IMR-90 (cell line): ENCODE measurements around the gene KLF8. TPM values are rescaled to one million over a fixed set of nuclear protein-coding genes. Genes with fewer than 3 reads are reported as not detected.

Source experiments
- ATAC-seq: fragments of 200-7000 bp; cut with Tn5 transposase; 2 replicates; pipeline ENCODE4 v1.9.1; 2020; ENCODE audit warnings: low read depth, mild to moderate bottlenecking, moderate library complexity
- BruUV-seq: library from RNA; stranded (reverse); fragments of 400-500 nt; replicated peaks from 2 replicates; lab custom pipeline; 2021; lab: Mats Ljungman, UMichigan
- CTCF ChIA-PET: fragments of 300-600 bp; formaldehyde crosslinking; extraction: SDS; loops from one replicate; lab custom pipeline; 2021; ENCODE audit warnings: antibody characterized with exemption; lab: Yijun Ruan, JAX
- POLR2A ChIA-PET: fragments of 300-600 bp; sonication (Branson Sonifier 250); formaldehyde crosslinking; loops from one replicate; lab custom pipeline; 2022; ENCODE audit warnings: antibody characterized with exemption; ENCODE audit not compliant: unreplicated experiment; lab: Charles Lee
- DNase-seq: peaks from one replicate; pipeline ENCODE4 v3.0.0; 2013
- H2AFZ ChIP-seq: replicated peaks from 2 replicates; pipeline ENCODE3; 2013; ENCODE audit warnings: low read length, mild to moderate bottlenecking; ENCODE audit not compliant: poor library complexity
- H2AK5ac ChIP-seq: 2 replicates; pipeline ENCODE4 v1.6.1; 2013; ENCODE audit warnings: low read depth, low read length, inconsistent platforms
- H2AK9ac ChIP-seq: replicated peaks from 2 replicates; pipeline ENCODE3; 2013; ENCODE audit warnings: mild to moderate bottlenecking, low read depth, low read length, moderate library complexity; ENCODE audit not compliant: poor library complexity
- H2BK120ac ChIP-seq: 2 replicates; pipeline ENCODE4 v1.6.1; 2013; ENCODE audit warnings: low read depth, low read length, inconsistent platforms
- H2BK15ac ChIP-seq: 3 replicates; pipeline ENCODE4 v1.6.1; 2013; ENCODE audit warnings: low read depth, low read length, inconsistent platforms
- H2BK20ac ChIP-seq: 2 replicates; pipeline ENCODE4 v1.6.1; 2013; ENCODE audit warnings: low read depth, mild to moderate bottlenecking, inconsistent platforms, low read length, moderate library complexity
- H2BK5ac ChIP-seq: 2 replicates; pipeline ENCODE4 v1.6.1; 2013; ENCODE audit warnings: mild to moderate bottlenecking, low read depth, low read length, inconsistent platforms; ENCODE audit not compliant: poor library complexity, severe bottlenecking
- H3K14ac ChIP-seq: replicated peaks from 2 replicates; pipeline ENCODE4 v1.6.1; 2013; ENCODE audit warnings: low read depth, low read length, inconsistent platforms
- H3K18ac ChIP-seq: 2 replicates; pipeline ENCODE4 v1.6.1; 2013; ENCODE audit warnings: low read depth, low read length, control low read depth
- H3K23ac ChIP-seq: 2 replicates; pipeline ENCODE4 v1.6.1; 2013; ENCODE audit warnings: low read depth, low read length, inconsistent platforms
- H3K27ac ChIP-seq: 2 replicates; pipeline ENCODE4 v1.5.1; 2013; ENCODE audit warnings: mild to moderate bottlenecking, control low read depth, low read length; ENCODE audit not compliant: insufficient read depth
- H3K27me3 ChIP-seq: 2 replicates; pipeline ENCODE4 v1.6.1; 2013; ENCODE audit warnings: low read length; ENCODE audit not compliant: control insufficient read depth, insufficient read depth
- H3K36me3 ChIP-seq: 2 replicates; pipeline ENCODE4 v1.6.1; 2013; ENCODE audit warnings: low read length, mixed read lengths; ENCODE audit not compliant: control insufficient read depth, insufficient read depth
- H3K4ac ChIP-seq: 2 replicates; pipeline ENCODE4 v1.6.1; 2013; ENCODE audit warnings: low read depth, low read length, inconsistent platforms
- H3K4me1 ChIP-seq: 2 replicates; pipeline ENCODE4 v1.6.1; 2013; ENCODE audit warnings: low read length, mixed read lengths; ENCODE audit not compliant: control insufficient read depth, insufficient read depth
- H3K4me2 ChIP-seq: 2 replicates; pipeline ENCODE4 v1.6.1; 2013; ENCODE audit warnings: low read depth, mild to moderate bottlenecking, control low read depth, low read length, moderate library complexity
- H3K4me3 ChIP-seq: 2 replicates; pipeline ENCODE4 v1.5.1; 2013; ENCODE audit warnings: low read depth, mild to moderate bottlenecking, control low read depth, low read length, moderate library complexity; ENCODE audit not compliant: insufficient read depth
- H3K56ac ChIP-seq: 2 replicates; pipeline ENCODE4 v1.6.1; 2013; ENCODE audit warnings: low read length, inconsistent platforms; ENCODE audit not compliant: insufficient read depth; ENCODE audit errors: extremely low read depth
- H3K79me1 ChIP-seq, 2 experiments: 2 replicates each; pipeline ENCODE4 v1.6.1; 2013; ENCODE audit warnings: low read length in 2 of 2, inconsistent platforms in 1 of 2, low read depth in 1 of 2
- H3K9ac ChIP-seq: 2 replicates; pipeline ENCODE4 v1.6.1; 2013; ENCODE audit warnings: low read depth, low read length, control low read depth
- H3K9me1 ChIP-seq: 2 replicates; pipeline ENCODE4 v1.6.1; 2013; ENCODE audit warnings: low read length, inconsistent platforms; ENCODE audit not compliant: insufficient read depth
- H3K9me3 ChIP-seq: 2 replicates; pipeline ENCODE4 v1.6.1; 2013; ENCODE audit warnings: low read length; ENCODE audit not compliant: control insufficient read depth, insufficient read depth
- H4K20me1 ChIP-seq: 2 replicates; pipeline ENCODE4 v1.6.1; 2013; ENCODE audit warnings: low read length, inconsistent platforms; ENCODE audit not compliant: insufficient read depth
- H4K5ac ChIP-seq: 2 replicates; pipeline ENCODE4 v1.6.1; 2013; ENCODE audit warnings: mild to moderate bottlenecking, low read depth, low read length, control low read depth
- H4K8ac ChIP-seq, 2 experiments: 2 replicates each; pipeline ENCODE4 v1.6.1; 2013; ENCODE audit warnings: low read depth in 2 of 2, low read length in 2 of 2, control low read depth in 1 of 2, inconsistent platforms in 1 of 2
- H4K91ac ChIP-seq: 2 replicates; pipeline ENCODE4 v1.6.1; 2013; ENCODE audit warnings: low read depth, low read length, inconsistent platforms; ENCODE audit not compliant: insufficient read depth
- BHLHE40 ChIP-seq: fragments of 150-350 bp; IDR thresholded peaks from 2 replicates; pipeline ENCODE4 v1.6.1; 2016; ENCODE audit warnings: mild to moderate bottlenecking, low read depth, low read length
- CEBPB ChIP-seq: IDR thresholded peaks from 2 replicates; pipeline ENCODE4 v1.6.1; 2012; ENCODE audit warnings: low read depth, low read length, improper control_type of control experiment
- CHD1 ChIP-seq: IDR thresholded peaks from 2 replicates; pipeline ENCODE4 v1.6.1; 2012; ENCODE audit warnings: low read depth, low read length, improper control_type of control experiment
- ELK1 ChIP-seq: fragments of 150-350 bp; IDR thresholded peaks from 2 replicates; pipeline ENCODE4 v1.6.1; 2016; ENCODE audit warnings: low read depth, mild to moderate bottlenecking, low read length, moderate library complexity, borderline replicate concordance
- FOS ChIP-seq: fragments of 150-350 bp; IDR thresholded peaks from 2 replicates; pipeline ENCODE4 v1.6.1; 2016; ENCODE audit warnings: low read depth, low read length
- MAFK ChIP-seq: IDR thresholded peaks from 2 replicates; pipeline ENCODE4 v1.6.1; 2012; ENCODE audit warnings: low read depth, low read length, improper control_type of control experiment
- MAZ ChIP-seq: IDR thresholded peaks from 2 replicates; pipeline ENCODE4 v1.6.1; 2012; ENCODE audit warnings: low read depth, mild to moderate bottlenecking, low read length, improper control_type of control experiment, moderate library complexity, borderline replicate concordance
- MXI1 ChIP-seq: IDR thresholded peaks from 2 replicates; pipeline ENCODE4 v1.6.1; 2012; ENCODE audit warnings: low read depth, mild to moderate bottlenecking, low read length, moderate library complexity, borderline replicate concordance
- NFE2L2 ChIP-seq: fragments of 150-350 bp; IDR thresholded peaks from 2 replicates; pipeline ENCODE4 v1.6.1; 2016; ENCODE audit warnings: low read depth, mild to moderate bottlenecking, low read length
- POLR2A ChIP-seq: IDR thresholded peaks from 2 replicates; pipeline ENCODE4 v1.6.1; 2012; ENCODE audit warnings: mild to moderate bottlenecking, low read depth, low read length
- RAD21 ChIP-seq: IDR thresholded peaks from 2 replicates; pipeline ENCODE4 v1.6.1; 2012; ENCODE audit warnings: low read length, improper control_type of control experiment
- RCOR1 ChIP-seq: IDR thresholded peaks from 2 replicates; pipeline ENCODE4 v1.6.1; 2012; ENCODE audit warnings: mild to moderate bottlenecking, low read length, improper control_type of control experiment; ENCODE audit not compliant: insufficient replicate concordance
- RFX5 ChIP-seq: IDR thresholded peaks from 2 replicates; pipeline ENCODE4 v1.8.0; 2012; ENCODE audit warnings: low read depth, mild to moderate bottlenecking, low read length, moderate library complexity
- SMC3 ChIP-seq: fragments of 150-350 bp; IDR thresholded peaks from 2 replicates; pipeline ENCODE4 v1.6.1; 2016; ENCODE audit warnings: low read depth, mild to moderate bottlenecking, antibody characterized with exemption, low read length, moderate library complexity
- USF2 ChIP-seq: fragments of 150-350 bp; IDR thresholded peaks from 2 replicates; pipeline ENCODE4 v1.6.1; 2017; ENCODE audit warnings: mild to moderate bottlenecking, antibody characterized with exemption, low read length, low read depth
- WGBS, 2 experiments: methylation state at CpG; one replicate each; pipeline versions ENCODE4 v1.1.5 to v1.1.7; 2013; ENCODE audit warnings: missing lambda C conversion rate in 2 of 2; ENCODE audit not compliant: insufficient read length in 1 of 2; ENCODE audit errors: extremely low coverage in 2 of 2; 5-methylcytosine and 5-hydroxymethylcytosine counted together
- dilution Hi-C: fragments of 300-500 bp; cut with HindIII; formaldehyde crosslinking; loops from one replicate; pipeline ENCODE4 v1.14.3; 2018; ENCODE audit warnings: low sequenced_read_pairs; ENCODE audit not compliant: unreplicated experiment
- in situ Hi-C: fragments of 300-500 bp; cut with MboI; formaldehyde crosslinking; loops from 3 replicates; pipeline ENCODE4 v1.14.3; 2019; ENCODE audit warnings: low sequenced_read_pairs, inconsistent platforms, mixed read lengths
- intact Hi-C: fragments of 100-400 bp; cut with micrococcal nuclease; formaldehyde crosslinking; loops from 2 replicates; pipeline ENCODE4 v1.10.0; 2022
- polyA plus RNA-seq, 3 experiments: library from polyadenylated mRNA; depleted of rRNA; stranded (reverse); fragments of >200 nt; gene quantifications; 2 replicates each; pipeline ENCODE4 v1.2.3, GENCODE V29; 2012; ENCODE audit warnings: low replicate concordance in 1 of 3
- total RNA-seq: library from RNA; depleted of rRNA; stranded (reverse); fragments of >200 nt; gene quantifications from 2 replicates; pipeline ENCODE4 v1.2.3, GENCODE V29; 2012
- TF ChIP-seq, protein P1 (sequence below): conservative IDR thresholded peaks from 2 replicates; pipeline ENCODE4 v1.5.1; 2012; ENCODE audit warnings: mild to moderate bottlenecking, low read depth, low read length, improper control_type of control experiment

The KLF8 gene
- total and polyA plus RNA-seq, 2 of the 4 experiments (the other 2 are of a cell fraction), result 0.07 TPM; not detected in 1

DNA sequence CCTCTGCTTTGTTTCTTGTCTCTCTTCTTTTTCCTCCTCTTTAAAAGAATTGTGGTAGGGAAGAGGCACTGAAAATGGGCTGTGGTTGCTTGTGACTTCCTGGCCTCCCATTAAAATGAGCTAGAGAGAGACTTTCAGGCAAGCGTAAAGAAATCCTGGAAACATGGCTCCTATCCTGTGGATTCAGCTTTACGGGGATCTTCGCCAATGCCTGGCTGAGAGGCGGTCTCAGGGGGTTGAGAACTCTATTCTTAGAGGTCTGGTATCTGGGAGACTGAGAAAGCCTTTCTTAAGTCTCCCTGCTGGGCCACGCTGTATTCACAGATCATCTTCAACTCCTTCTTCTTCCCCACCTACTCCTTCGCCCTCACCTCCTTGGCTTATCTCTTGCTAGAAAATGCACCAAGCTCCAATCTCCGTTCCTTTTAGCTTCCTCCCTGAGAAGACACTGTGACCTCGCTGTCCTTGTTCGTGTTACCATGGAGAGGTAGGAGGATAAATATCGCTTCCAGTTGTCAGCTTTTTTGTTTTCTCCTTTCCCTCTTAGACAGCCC, 542 bp upstream of the KLF8 start:
- no peak overlapping the region for H2AK5ac ChIP-seq
- no peak overlapping the region for H4K8ac ChIP-seq
- no peak overlapping the region for H3K14ac ChIP-seq
- H2AFZ ChIP-seq, result no peak overlapping the region
- no peak overlapping the region for H2BK20ac ChIP-seq
- dilution Hi-C loops, result no loop called here
- no peak overlapping the region for H3K9ac ChIP-seq
- no peak overlapping the region for H3K18ac ChIP-seq
- H3K79me1 ChIP-seq, result no peaks in the 10 kb centered on the region
- H3K23ac ChIP-seq, result no peak overlapping the region
- no peak overlapping the region for H3K56ac ChIP-seq
- H4K5ac ChIP-seq, result no peak overlapping the region
- no peaks in the 10 kb centered on the region for H3K4me1 ChIP-seq
- intact Hi-C loops, result no loop called here
- H4K20me1 ChIP-seq, result no peaks in the 10 kb centered on the region
- H3K36me3 ChIP-seq, result no peaks in the 10 kb centered on the region
- no peak for ATAC-seq
- in situ Hi-C loops, result no loop called here
- H3K4me3 ChIP-seq, result no peak overlapping the region
- H3K4ac ChIP-seq, result no peak overlapping the region
- ChIA-PET CTCF (no interaction called here), POLR2A (no interaction called here)
- no peak overlapping the region for H4K91ac ChIP-seq
- H2BK15ac ChIP-seq, result no peak overlapping the region
- no peak overlapping the region for H2AK9ac ChIP-seq
- no peaks in the 10 kb centered on the region for H3K9me3 ChIP-seq
- H2BK5ac ChIP-seq, result no peak overlapping the region
- H3K4me2 ChIP-seq, result no peak overlapping the region
- no TSS peak for BruUV-seq
- H3K27ac ChIP-seq, result no peak overlapping the region
- H2BK120ac ChIP-seq, result no peak overlapping the region
- no peak for DNase-seq
- TF ChIP-seq POLR2A (no peak), NFE2L2 (no peak), CHD1 (no peak), RFX5 (no peak), USF2 (no peak), CEBPB (no peak), MAZ (no peak), ELK1 (no peak), SMC3 (no peak), FOS (no peak), RCOR1 (no peak), MAFK (no peak), MXI1 (no peak), RAD21 (no peak), BHLHE40 (no peak)
- TF ChIP-seq, protein P1, sequence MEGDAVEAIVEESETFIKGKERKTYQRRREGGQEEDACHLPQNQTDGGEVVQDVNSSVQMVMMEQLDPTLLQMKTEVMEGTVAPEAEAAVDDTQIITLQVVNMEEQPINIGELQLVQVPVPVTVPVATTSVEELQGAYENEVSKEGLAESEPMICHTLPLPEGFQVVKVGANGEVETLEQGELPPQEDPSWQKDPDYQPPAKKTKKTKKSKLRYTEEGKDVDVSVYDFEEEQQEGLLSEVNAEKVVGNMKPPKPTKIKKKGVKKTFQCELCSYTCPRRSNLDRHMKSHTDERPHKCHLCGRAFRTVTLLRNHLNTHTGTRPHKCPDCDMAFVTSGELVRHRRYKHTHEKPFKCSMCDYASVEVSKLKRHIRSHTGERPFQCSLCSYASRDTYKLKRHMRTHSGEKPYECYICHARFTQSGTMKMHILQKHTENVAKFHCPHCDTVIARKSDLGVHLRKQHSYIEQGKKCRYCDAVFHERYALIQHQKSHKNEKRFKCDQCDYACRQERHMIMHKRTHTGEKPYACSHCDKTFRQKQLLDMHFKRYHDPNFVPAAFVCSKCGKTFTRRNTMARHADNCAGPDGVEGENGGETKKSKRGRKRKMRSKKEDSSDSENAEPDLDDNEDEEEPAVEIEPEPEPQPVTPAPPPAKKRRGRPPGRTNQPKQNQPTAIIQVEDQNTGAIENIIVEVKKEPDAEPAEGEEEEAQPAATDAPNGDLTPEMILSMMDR, result no peak
- H3K9me1 ChIP-seq, result no peaks in the 10 kb centered on the region
- no CpG with 5 or more reads among the region's 10 CpGs for WGBS, 2 experiments
- H3K27me3 ChIP-seq, result peaks cover 4% of the 10 kb centered on the region
